ENCODE data around the gene SOWAHA.

- no peak for TF ChIP-seq CTCF (IDR thresholded peaks at IDR 0.05; ENCODE audit: poor library complexity, severe bottlenecking)
- TF ChIP-seq EZH2 (IDR thresholded peaks at IDR 0.05; ENCODE audit: borderline replicate concordance, insufficient read depth, low read length, poor library complexity, severe bottlenecking): no peak
These were observed 2.4 kb downstream of the SOWAHA start for GRCh38 chr5:132815454-132815853.

Data from neural cell (in vitro differentiated cells).